K562 (cell line): ENCODE results near the gene NPR2. TPM values are rescaled to one million over a fixed set of nuclear protein-coding genes. Genes with fewer than 3 reads are reported as not detected.

ENCODE experiments used
- GTF3C2 ChIP-seq: IDR thresholded peaks from 3 replicates; pipeline ENCODE4 v1.6.1; 2011; ENCODE audit warnings: borderline replicate concordance, mild to moderate bottlenecking, moderate library complexity; ENCODE audit not compliant: insufficient read length; ENCODE audit errors: extremely low read depth
- ILF3 ChIP-seq: fragments of 450-650 bp; IDR thresholded peaks from 2 replicates; pipeline ENCODE4 v1.6.1; 2018; ENCODE audit warnings: antibody characterized with exemption, mild to moderate bottlenecking, moderate library complexity, borderline replicate concordance
- NR2F6 ChIP-seq: fragments of 450-650 bp; formaldehyde crosslinking; IDR thresholded peaks from 2 replicates; pipeline ENCODE4 v1.4.0; 2020; ENCODE audit warnings: mild to moderate bottlenecking
- TFAM ChIP-seq: fragments of 250-450 bp; sonication (Bioruptor Pico); conservative IDR thresholded peaks from 2 replicates; pipeline ENCODE4 v1.5.0; 2021; ENCODE audit warnings: mild to moderate bottlenecking, moderate library complexity
- polyA plus RNA-seq, 8 experiments: library from polyadenylated mRNA; depleted of rRNA in 4 of 8; stranded (reverse) in 5 of 8; unstranded in 3 of 8; fragments of >200 nt; fragmentation: Nextera tagmentation in 2 of 8; fragmentation: Illumina TruSeq in 1 of 8; extraction: Ambion mirVana in 2 of 8; extraction: Trizol in 1 of 8; gene quantifications; 2 replicates each; pipeline versions ENCODE4 v1.2.1 to v1.2.3, GENCODE V29; 2011 to 2014; ENCODE audit warnings: inconsistent platforms in 1 of 8, missing spikeins in 1 of 8
- total RNA-seq, 7 experiments: library from RNA; depleted of rRNA in 6 of 7; stranded (reverse); fragments of >200 nt in 6 of 7; fragmentation: Illumina TruSeq in 2 of 7; extraction: Trizol in 2 of 7; gene quantifications; 2 replicates each; pipeline versions ENCODE4 v1.2.1 to v1.2.3, GENCODE V29; 2011 to 2021; ENCODE audit warnings: low replicate concordance in 1 of 7

Gene NPR2
- total and polyA plus RNA-seq, 9 of the 15 experiments (the other 6 are each of a cell fraction or from before 2014, with no cell fraction given) = 2.4 to 12.9 (median 6.0) TPM

GRCh38 chr9:35845824-35846771, 54.7 kb downstream of the NPR2 start (continued):
- TF ChIP-seq GTF3C2 (no peak), NR2F6 (CRISPR knock-in tag) (no peak), TFAM (CRISPR knock-in tag) (no peak), ILF3 (no peak)
- TF ChIP-seq, all 486 proteins: peak for 0
